Adipose tissue (tissue), 3 donors: Measurements from ENCODE around the gene ALOX15B. TPM values are rescaled to one million over a fixed set of nuclear protein-coding genes. Genes with fewer than 3 reads are reported as not detected.
"Not testable (repeated sequence)": the region's sequence is repeated elsewhere in the genome, so short reads cannot be mapped to it uniquely, and the experiment has no call there.

Source experiments
- H3K27ac ChIP-seq: one replicate; pipeline ENCODE4 v1.5.1; 2013; ENCODE audit warnings: low read depth, low read length
- WGBS, 3 donors: extraction: QIAGEN DNeasy Blood & Tissue Kit; methylation state at CpG; one replicate each; pipeline ENCODE4 v1.1.7; 2013; 5-methylcytosine and 5-hydroxymethylcytosine counted together
- polyA plus RNA-seq, 3 donors: library from polyadenylated mRNA; stranded (reverse); fragments of 200-250 nt; gene quantifications; one replicate each; pipeline ENCODE4 v1.2.3, GENCODE V29; 2013
- donor health status: healthy with polysubstance abuse.
- donor health status: Bipolar disorder and iron deficiency.
- donor health status: healthy.

ALOX15B gene
- polyA plus RNA-seq, 3 donors, result 0.71 to 1.2 (median 1.0) TPM

GRCh38 chr17:8012045-8012580 is 26.7 kb upstream of the ALOX15B start:
- WGBS, 3 donors, result 83 to 88% (median 87%) methylated on average over 13 to 15 of the region's 15 CpGs
- no peak overlapping the region for H3K27ac ChIP-seq

GRCh38 chr17:8012996-8013640 is 25.7 kb upstream of the ALOX15B start:
- 71 to 82% (median 75%) methylated on average over 17 of the region's 17 CpGs for WGBS, 3 donors
- no peak overlapping the region for H3K27ac ChIP-seq

DNA sequence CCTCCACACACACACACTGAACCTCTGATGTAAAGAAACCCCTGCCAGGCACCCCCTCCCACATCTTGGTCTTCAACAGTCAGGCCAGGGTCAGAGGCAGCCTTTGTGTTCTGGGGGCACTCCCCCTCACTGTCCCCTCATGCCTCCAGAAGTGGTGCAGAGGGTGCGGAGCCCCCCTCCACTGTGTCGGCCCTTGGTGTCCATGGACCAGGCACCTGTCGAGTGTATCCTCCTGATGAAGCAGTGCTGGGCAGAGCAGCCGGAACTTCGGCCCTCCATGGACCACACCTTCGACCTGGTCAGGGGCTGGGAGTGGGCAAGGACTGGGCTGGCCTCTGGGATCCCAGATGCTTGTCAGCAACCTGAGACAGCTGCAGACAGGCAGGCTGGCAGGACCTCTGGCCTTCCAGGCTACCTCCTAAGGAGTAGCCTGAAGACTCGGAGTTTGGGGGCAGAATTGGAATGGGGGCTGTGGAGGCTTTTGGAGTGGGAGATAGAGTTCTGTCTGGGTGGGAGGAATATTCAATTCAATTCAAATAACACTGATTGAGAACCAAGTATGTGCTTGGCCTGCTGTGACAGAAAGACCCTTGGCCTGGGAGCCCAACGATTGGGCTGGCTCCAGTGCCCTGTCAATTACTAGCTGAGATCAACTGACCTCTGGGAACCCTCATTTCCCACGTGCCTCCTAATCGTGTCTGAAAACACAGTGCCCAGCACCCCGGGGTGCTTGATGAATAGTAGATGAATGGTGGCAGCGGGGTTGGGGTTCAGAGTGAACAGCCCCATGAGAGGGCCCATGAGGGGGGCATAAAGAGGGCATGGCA is 24.9 kb upstream of the ALOX15B start:
- no peak overlapping the region for H3K27ac ChIP-seq
- 82 to 88% (median 85%) methylated on average over 12 of the region's 12 CpGs for WGBS, 3 donors

DNA sequence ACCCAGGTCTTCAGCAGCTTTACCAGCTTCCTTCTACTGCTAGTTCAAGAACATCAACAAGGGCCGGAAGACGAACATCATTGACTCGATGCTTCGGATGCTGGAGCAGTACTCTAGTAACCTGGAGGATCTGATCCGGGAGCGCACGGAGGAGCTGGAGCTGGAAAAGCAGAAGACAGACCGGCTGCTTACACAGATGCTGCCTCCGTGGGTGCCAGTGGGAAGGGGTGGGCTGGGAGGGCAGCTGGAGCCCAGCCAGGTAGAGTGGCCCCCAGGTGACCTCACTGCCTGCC is 24.4 kb upstream of the ALOX15B start:
- 92 to 96% (median 94%) methylated on average over 9 of the region's 9 CpGs for WGBS, 3 donors

GRCh38 chr17:8015236-8015956 is 23.5 kb upstream of the ALOX15B start:
- H3K27ac ChIP-seq, result no peak overlapping the region

More for the DNA sequence above, 24.4 kb upstream of the ALOX15B start:
- no peak overlapping the region for H3K27ac ChIP-seq

GRCh38 chr17:8015957-8016631 is 22.8 kb upstream of the ALOX15B start:
- H3K27ac ChIP-seq, result no peak overlapping the region
- 1 to 5% (median 2%) methylated on average over 39 to 46 of the region's 46 CpGs for WGBS, 3 donors

More at GRCh38 chr17:8015236-8015956, 23.5 kb upstream of the ALOX15B start:
- 70 to 77% (median 76%) methylated on average over 42 to 44 of the region's 44 CpGs for WGBS, 3 donors

- WGBS, 3 donors, result 18 to 22% (median 20%) methylated on average over 12 of the region's 12 CpGs
- no peak overlapping the region for H3K27ac ChIP-seq
Observed at GRCh38 chr17:8016632-8017424, 22.0 kb upstream of the ALOX15B start.

DNA sequence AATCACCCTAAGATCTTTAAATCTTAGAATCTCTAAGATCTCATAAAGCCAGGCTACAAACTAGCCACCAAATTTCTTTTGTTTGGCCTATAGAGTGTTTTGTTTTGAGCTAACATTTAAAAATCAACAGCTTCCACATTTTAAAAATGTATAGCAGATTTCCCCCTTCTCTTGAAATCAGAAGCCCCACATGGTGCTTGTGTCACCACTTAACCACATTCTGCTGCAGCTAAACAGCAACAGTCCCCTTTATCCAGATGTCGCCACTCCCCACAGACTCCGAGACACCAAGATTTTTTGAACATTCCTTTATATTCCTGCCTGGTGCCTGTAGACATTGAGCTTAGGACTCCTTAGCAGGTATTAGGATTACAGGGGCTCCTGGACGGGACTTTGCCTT is 20.4 kb upstream of the ALOX15B start:
- 53 to 84% (median 62%) methylated on average over 3 of the region's 3 CpGs for WGBS, 3 donors
- no peak overlapping the region for H3K27ac ChIP-seq

DNA sequence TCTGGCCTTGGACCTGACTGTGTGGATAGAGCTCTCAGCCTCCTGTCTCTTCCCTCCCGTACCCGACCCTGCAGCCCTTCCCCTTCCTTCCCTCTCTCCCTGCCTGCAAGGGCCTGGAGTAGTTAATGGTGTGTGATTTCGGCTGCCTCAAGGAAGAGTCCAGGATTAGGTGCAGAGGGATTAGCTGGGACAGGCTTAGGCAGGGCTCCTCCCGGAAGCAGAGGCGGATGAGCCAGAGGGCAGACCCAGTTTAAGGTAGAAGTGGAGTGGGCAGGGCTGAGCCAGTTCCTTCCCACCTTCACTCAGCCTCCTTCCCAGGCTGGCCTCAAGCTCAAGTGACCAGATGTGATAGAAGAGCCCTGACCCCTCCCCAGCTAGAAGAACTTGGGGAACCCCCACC is 19.7 kb upstream of the ALOX15B start:
- H3K27ac ChIP-seq, result no peak overlapping the region
- WGBS, 3 donors, result 48 to 87% (median 64%) methylated on average over 5 of the region's 5 CpGs

- 74 to 87% (median 75%) methylated on average over 15 to 16 of the region's 16 CpGs for WGBS, 3 donors
- no peak overlapping the region for H3K27ac ChIP-seq
Observed at GRCh38 chr17:8019665-8020650, 18.9 kb upstream of the ALOX15B start.

DNA sequence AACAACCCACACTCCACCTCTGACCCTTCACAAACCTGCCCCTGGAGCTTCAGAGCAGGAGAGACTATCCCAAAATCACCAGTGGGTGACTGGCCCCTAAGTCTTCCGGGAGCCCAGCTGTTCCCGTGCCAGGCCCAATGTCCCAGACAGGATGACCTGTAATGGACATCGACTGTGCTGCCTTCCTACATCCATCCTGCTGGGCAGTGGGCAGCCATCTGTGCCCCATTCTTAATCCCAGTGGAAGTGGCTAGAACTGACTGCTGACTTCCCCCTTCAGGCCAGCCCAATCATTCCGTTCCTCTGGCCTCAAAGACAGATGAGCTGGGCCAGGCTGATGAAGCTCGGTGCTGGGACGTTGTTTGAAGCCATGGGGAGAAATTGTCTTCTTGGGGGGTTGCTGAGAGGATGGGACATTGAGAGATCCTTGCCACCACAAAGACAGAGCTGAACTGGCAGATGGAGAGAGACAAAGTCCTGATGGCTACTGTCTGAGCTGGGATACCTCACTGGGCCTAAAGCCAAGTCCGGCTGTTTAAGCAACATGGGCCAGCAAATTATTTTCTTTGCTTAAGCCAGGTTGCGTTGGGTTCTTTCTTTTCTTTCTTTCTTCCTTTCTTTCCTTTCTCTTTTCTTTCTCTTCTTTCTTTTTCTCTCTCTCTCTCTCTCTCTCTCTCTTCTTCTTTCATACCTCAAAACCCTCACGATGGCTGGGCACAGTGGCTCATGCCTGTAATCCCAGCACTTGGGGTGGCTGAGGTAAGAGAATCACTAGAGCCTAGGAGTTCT is 17.9 kb upstream of the ALOX15B start:
- WGBS, 3 donors, result 87 to 94% (median 88%) methylated on average over 9 of the region's 9 CpGs
- no peak overlapping the region for H3K27ac ChIP-seq

GRCh38 chr17:8021565-8022359 is 17.1 kb upstream of the ALOX15B start:
- H3K27ac ChIP-seq, result no peak overlapping the region
- WGBS, 3 donors, result 94 to 95% (median 95%) methylated on average over 13 of the region's 13 CpGs

GRCh38 chr17:8022360-8023003 is 16.4 kb upstream of the ALOX15B start:
- WGBS, 3 donors, result 75 to 87% (median 80%) methylated on average over 4 of the region's 4 CpGs
- H3K27ac ChIP-seq, result no peak overlapping the region

DNA sequence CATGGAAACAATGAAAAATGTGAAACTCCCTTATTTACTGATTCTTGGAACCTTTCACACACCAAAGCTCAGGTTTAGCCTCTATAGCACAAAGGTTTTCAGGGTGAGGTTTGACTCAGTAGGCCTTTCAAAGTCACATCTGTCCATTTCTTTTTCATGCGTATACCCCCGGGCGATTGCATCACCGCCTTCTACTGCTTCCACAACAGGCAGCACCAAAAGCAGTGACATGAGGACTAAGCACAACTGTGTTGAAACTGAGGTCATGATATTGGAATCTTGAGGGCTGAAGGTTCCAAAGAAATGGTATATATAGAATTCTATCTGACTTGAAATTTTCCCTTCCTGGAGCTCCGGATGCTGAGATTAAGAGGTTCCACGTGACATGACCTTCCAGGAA is 14.7 kb upstream of the ALOX15B start:
- not testable (repeated sequence) for H3K27ac ChIP-seq
- WGBS, 3 donors, result 56 to 84% (median 60%) methylated on average over 6 of the region's 6 CpGs
